ENCODE data around the gene CDS2.

DNA sequence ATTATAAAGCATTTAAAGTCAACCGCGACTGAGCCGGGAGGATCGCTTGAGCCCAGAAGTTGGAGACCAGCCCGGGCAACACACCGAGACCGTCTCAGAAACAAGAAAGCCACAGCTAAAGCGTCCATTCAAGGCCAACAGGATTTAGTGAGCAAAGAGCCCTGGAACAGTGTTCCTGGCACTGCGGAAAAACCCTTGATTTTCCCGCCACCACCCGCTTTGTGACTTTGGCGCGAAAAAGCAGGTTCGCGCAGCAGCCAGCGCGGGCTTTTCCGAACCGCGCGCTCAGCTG lies 7.7 kb upstream of the CDS2 start:
- TF ChIP-seq, protein P1, sequence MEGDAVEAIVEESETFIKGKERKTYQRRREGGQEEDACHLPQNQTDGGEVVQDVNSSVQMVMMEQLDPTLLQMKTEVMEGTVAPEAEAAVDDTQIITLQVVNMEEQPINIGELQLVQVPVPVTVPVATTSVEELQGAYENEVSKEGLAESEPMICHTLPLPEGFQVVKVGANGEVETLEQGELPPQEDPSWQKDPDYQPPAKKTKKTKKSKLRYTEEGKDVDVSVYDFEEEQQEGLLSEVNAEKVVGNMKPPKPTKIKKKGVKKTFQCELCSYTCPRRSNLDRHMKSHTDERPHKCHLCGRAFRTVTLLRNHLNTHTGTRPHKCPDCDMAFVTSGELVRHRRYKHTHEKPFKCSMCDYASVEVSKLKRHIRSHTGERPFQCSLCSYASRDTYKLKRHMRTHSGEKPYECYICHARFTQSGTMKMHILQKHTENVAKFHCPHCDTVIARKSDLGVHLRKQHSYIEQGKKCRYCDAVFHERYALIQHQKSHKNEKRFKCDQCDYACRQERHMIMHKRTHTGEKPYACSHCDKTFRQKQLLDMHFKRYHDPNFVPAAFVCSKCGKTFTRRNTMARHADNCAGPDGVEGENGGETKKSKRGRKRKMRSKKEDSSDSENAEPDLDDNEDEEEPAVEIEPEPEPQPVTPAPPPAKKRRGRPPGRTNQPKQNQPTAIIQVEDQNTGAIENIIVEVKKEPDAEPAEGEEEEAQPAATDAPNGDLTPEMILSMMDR (IDR thresholded peaks at IDR 0.05; ENCODE audit: poor library complexity, severe bottlenecking), result no peak
- TF ChIP-seq EP300 (conservative IDR thresholded peaks at IDR 0.05; ENCODE audit: poor library complexity, severe bottlenecking) (no peak), SMC3 (conservative IDR thresholded peaks at IDR 0.05; ENCODE audit: poor library complexity) (no peak), RAD21 (conservative IDR thresholded peaks at IDR 0.05) (no peak), EZH2 (IDR thresholded peaks at IDR 0.05; ENCODE audit: borderline replicate concordance, insufficient read depth, low read length, poor library complexity, severe bottlenecking) (no peak), TAF1 (IDR thresholded peaks at IDR 0.05; ENCODE audit: low read depth) (no peak), POLR2AphosphoS5 (IDR thresholded peaks at IDR 0.05) (no peak), MXI1 (conservative IDR thresholded peaks at IDR 0.05; ENCODE audit: poor library complexity, severe bottlenecking) (no peak)
- TF ChIP-seq, protein P2, sequence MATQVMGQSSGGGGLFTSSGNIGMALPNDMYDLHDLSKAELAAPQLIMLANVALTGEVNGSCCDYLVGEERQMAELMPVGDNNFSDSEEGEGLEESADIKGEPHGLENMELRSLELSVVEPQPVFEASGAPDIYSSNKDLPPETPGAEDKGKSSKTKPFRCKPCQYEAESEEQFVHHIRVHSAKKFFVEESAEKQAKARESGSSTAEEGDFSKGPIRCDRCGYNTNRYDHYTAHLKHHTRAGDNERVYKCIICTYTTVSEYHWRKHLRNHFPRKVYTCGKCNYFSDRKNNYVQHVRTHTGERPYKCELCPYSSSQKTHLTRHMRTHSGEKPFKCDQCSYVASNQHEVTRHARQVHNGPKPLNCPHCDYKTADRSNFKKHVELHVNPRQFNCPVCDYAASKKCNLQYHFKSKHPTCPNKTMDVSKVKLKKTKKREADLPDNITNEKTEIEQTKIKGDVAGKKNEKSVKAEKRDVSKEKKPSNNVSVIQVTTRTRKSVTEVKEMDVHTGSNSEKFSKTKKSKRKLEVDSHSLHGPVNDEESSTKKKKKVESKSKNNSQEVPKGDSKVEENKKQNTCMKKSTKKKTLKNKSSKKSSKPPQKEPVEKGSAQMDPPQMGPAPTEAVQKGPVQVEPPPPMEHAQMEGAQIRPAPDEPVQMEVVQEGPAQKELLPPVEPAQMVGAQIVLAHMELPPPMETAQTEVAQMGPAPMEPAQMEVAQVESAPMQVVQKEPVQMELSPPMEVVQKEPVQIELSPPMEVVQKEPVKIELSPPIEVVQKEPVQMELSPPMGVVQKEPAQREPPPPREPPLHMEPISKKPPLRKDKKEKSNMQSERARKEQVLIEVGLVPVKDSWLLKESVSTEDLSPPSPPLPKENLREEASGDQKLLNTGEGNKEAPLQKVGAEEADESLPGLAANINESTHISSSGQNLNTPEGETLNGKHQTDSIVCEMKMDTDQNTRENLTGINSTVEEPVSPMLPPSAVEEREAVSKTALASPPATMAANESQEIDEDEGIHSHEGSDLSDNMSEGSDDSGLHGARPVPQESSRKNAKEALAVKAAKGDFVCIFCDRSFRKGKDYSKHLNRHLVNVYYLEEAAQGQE (IDR thresholded peaks at IDR 0.05; ENCODE audit: borderline replicate concordance), result no peak
